Left ventricle myocardium superior (tissue), 1 donor: Measurements from ENCODE around the gene AMY1B. TPM values are rescaled to one million over a fixed set of nuclear protein-coding genes. Genes with fewer than 3 reads are reported as not detected.
A peak's percentile ranks its signal among the peaks of the same experiment; 100 is the strongest.
"Not testable (repeated sequence)": the region's sequence is repeated elsewhere in the genome, so short reads cannot be mapped to it uniquely, and the experiment has no call there.

ENCODE experiments used
- ATAC-seq: fragments of 200-7000 bp; cut with Tn5 transposase; one replicate; pipeline ENCODE4 v1.9.1; 2020; ENCODE audit warnings: mild to moderate bottlenecking, moderate library complexity
- DNase-seq: peaks from one replicate; pipeline ENCODE4 v3.0.0-alpha.2; 2020
- intact Hi-C: fragments of 100-400 bp; cut with micrococcal nuclease; formaldehyde crosslinking; loops from one replicate; pipeline ENCODE4 v1.11.0; 2022
- long read RNA-seq: library from polyadenylated mRNA; unstranded; transcript quantifications from one replicate; pipeline ENCODE4 v2.0.0, GENCODE V29; 2021
- total RNA-seq: library from RNA; stranded (reverse); fragmentation: NEBNext Ultra II Directional; extraction: Animal tissue kit (Norgen Biotek cat#: 25700); gene quantifications from one replicate; pipeline ENCODE4 v1.2.1, GENCODE V29; 2021
- donor health status: DM: no; HTN: yes; CAD: no; lungs with severe emphysema.

AMY1B gene
- total RNA-seq = not detected
- long read RNA-seq = 0 reads

DNA sequence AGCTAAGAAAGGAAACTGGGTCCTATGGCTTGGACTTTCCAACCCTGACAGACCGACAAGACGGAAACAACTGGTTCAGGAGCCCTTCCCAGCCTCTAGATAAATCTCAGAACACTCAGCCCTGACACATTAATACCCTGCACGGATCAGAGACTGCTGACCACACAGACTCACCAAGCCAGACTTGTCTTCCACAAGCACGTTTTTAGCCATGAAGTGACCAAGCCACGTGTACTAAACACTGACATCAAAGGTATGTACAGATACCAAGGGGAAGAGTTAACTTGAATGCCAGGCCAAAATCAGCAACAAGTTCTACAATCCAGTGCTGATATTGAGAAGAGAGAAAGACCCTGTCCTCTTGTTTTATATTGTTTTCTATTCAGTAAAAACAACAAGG, at the start of gene AMY1B:
AMY1B (minus strand) TSS at position 101 of the 400 bp plus-strand sequence. CDS start 571 bp downstream, outside the sequence.
- intact Hi-C loops, DNase-seq, ATAC-seq: not testable (repeated sequence)

DNA sequence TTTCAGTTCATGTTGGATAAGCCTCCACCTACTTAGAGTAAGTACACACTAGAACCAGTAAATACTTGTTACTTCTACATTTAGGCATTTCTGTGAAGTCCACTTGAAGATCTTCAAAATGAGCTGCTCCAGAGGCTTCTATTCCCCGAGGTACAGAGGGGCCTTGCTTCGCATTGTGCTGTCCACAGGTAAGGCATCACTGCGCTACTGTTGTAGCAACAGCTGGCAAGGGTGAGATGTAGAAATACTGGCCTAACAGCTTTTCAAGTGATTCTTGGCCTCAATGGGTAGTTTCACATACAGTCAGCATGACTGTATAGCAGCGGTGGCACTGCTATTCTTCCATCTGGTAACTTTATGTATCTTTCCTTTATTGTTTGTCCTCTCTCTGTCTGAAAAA, 49.0 kb upstream of the AMY1B start:
- DNase-seq, intact Hi-C loops, ATAC-seq: not testable (repeated sequence)

DNA sequence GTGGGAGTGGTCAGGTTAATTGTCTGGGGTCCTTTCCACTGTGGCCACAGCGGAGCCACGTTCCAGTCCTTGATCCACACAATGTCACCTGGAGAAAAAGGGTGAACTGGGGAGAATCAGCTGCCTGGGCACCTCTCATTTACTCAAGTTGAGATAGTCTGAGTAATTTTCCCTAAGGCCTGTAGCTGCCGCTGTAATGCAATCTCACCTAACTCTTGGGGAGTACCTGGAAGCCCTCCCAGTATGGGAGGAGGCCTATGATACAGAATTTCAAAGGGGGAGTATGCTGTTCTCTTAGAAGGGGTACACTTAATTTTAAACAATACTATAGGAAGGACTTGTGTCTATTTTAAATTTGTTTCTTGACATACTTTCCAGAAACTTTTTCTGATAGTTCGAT, 48.4 kb upstream of the AMY1B start:
- ATAC-seq, intact Hi-C loops, DNase-seq: not testable (repeated sequence)

- ATAC-seq, DNase-seq, intact Hi-C loops: not testable (repeated sequence)
Observed at GRCh38 chr1:103738031-103738430, 42.0 kb upstream of the AMY1B start.

- DNase-seq, intact Hi-C loops: not testable (repeated sequence)
- peak; percentile 70 for ATAC-seq
Observed at GRCh38 chr1:103735334-103735733, 39.3 kb upstream of the AMY1B start.

DNA sequence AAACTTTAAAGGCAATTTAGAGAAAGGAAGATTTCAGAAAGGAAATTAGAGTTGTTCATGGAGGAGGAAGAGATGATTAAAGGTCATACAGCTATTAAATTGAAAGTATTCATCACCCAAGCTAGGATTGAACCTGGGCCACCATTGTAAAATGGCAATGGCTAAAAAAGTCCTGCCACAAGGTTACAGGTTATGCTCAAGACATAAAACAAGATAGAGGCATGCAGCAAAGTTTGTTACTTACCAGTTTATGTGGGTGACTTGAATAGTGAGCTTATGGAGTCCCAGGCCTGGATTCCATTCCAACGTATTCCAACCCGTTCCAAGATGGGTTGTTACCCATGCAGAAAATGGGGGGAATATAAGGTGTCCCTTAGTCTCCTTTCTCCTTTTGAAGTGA, 25.5 kb upstream of the AMY1B start:
- DNase-seq, ATAC-seq, intact Hi-C loops: not testable (repeated sequence)

DNA sequence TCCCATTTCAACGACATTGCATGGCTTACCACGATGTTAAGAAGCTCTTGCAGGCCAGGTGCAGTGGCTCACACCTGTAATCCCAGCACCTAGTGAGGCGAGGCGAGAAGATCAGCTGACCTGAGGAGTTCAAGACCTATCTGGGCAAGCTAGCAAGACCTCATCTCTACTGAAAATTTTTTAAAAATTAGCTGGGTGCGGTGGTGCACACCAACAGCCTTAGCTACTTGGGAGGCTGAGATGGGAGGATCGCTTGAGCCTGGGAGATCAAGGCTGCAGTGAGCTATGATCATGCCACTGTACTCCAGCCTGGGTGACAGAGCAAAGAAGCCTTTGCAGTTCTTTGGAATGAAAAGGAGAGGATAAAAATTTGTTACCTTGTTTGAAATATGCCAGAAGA, 21.4 kb upstream of the AMY1B start:
- ATAC-seq, DNase-seq, intact Hi-C loops: not testable (repeated sequence)

DNA sequence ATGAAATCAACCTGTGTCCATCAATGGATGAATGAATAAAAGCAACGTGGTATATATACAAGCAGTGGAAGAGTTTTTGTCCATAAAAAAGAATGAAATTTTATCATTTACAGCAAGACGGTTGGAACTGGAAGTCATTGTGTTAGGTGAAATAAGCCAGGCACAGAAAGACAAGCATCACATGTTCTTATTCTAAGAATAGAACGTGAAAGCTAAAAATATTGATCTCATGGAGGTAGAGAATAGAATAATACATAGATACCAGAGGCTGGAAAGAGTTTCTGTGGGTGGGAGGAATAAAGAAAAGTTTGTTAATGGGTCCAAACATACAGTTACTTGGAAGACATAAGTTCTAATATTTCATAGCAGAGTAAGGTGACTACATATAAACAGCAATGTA, 14.4 kb upstream of the AMY1B start:
- intact Hi-C loops, DNase-seq: not testable (repeated sequence)
- ATAC-seq = peak; percentile 65

DNA sequence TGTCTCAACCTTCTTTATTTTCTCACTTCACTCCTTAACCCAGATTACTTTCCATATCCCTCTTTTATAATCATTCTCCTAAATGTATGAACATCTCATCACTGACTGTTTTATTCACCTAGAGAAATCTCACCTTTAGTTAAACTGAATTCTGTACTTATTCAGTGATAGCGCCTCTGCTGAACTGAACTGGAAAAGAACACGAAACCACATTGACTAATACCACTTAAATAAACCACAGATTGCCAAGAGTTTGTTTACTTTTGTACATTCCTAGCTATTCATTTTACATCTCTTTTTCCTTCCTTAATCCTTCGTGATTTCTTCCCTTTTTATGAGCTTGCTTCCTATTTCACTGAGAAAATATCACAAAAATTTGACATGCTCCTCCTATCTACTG, 11.7 kb upstream of the AMY1B start:
- DNase-seq, ATAC-seq, intact Hi-C loops: not testable (repeated sequence)

DNA sequence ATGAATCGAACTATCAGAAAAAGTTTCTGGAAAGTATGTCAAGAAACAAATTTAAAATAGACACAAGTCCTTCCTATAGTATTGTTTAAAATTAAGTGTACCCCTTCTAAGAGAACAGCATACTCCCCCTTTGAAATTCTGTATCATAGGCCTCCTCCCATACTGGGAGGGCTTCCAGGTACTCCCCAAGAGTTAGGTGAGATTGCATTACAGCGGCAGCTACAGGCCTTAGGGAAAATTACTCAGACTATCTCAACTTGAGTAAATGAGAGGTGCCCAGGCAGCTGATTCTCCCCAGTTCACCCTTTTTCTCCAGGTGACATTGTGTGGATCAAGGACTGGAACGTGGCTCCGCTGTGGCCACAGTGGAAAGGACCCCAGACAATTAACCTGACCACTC, 5.2 kb upstream of the AMY1B start:
- DNase-seq, ATAC-seq, intact Hi-C loops: not testable (repeated sequence)

GRCh38 chr1:103700669-103701068, 4.7 kb upstream of the AMY1B start:
- ATAC-seq, DNase-seq, intact Hi-C loops: not testable (repeated sequence)

GRCh38 chr1:103697430-103697829, 1.4 kb upstream of the AMY1B start:
- ATAC-seq, intact Hi-C loops, DNase-seq: not testable (repeated sequence)

DNA sequence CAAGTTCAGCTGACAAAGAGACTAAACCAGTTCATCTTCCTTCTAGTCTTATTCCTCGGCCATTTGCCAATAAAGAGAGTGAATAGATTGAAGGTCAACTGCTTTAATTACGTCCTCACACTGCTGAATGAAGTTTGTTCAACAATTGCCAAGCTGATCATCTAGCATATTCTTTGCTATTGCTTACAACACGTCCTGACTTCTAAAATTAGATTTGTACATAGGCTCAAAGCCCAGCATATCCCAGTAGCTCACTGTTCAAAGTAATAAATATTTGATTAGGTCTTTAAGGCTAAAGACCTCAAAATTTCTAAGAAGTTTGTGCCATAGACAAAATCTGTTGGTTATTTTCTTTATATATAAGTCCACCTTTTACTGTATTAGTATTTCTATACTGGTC, 19.7 kb downstream of the AMY1B start:
- DNase-seq, ATAC-seq, intact Hi-C loops: not testable (repeated sequence)

DNA sequence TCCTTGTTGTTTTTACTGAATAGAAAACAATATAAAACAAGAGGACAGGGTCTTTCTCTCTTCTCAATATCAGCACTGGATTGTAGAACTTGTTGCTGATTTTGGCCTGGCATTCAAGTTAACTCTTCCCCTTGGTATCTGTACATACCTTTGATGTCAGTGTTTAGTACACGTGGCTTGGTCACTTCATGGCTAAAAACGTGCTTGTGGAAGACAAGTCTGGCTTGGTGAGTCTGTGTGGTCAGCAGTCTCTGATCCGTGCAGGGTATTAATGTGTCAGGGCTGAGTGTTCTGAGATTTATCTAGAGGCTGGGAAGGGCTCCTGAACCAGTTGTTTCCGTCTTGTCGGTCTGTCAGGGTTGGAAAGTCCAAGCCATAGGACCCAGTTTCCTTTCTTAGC, 40.5 kb downstream of the AMY1B start, which contains the start of gene AMY1A:
AMY1A (plus strand) TSS at position 301 of the 400 bp plus-strand sequence. CDS start 571 bp downstream, outside the sequence.
- DNase-seq, intact Hi-C loops, ATAC-seq: not testable (repeated sequence)

GRCh38 chr1:103654133-103654532, 41.9 kb downstream of the AMY1B start:
- ATAC-seq, DNase-seq, intact Hi-C loops: not testable (repeated sequence)

DNA sequence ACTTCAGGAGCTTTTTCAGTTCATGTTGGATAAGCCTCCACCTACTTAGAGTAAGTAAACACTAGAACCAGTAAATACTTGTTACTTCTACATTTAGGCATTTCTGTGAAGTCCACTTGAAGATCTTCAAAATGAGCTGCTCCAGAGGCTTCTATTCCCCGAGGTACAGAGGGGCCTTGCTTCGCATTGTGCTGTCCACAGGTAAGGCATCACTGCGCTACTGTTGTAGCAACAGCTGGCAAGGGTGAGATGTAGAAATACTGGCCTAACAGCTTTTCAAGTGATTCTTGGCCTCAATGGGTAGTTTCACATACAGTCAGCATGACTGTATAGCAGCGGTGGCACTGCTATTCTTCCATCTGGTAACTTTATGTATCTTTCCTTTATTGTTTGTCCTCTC, 45.1 kb downstream of the AMY1B start:
- DNase-seq, ATAC-seq, intact Hi-C loops: not testable (repeated sequence)

- ATAC-seq, intact Hi-C loops, DNase-seq: not testable (repeated sequence)
Observed at GRCh38 chr1:103650305-103650704, 45.7 kb downstream of the AMY1B start.

GRCh38 chr1:103643908-103644307, 52.1 kb downstream of the AMY1B start:
- DNase-seq, ATAC-seq, intact Hi-C loops: not testable (repeated sequence)

GRCh38 chr1:103641194-103641593, 54.8 kb downstream of the AMY1B start:
- DNase-seq, intact Hi-C loops: not testable (repeated sequence)
- ATAC-seq = peak; percentile 66
